SU-DHL-6 (cell line): ENCODE measurements around the gene MEOX2.

Experiments
- CTCF ChIP-seq: fragments of 200-600 bp; sonication (generic); IDR thresholded peaks from one replicate; pipeline ENCODE4 v1.5.1; 2017; ENCODE audit warnings: antibody characterized with exemption, mild to moderate bottlenecking, low read length, moderate library complexity; ENCODE audit not compliant: insufficient read depth, poor library complexity, severe bottlenecking
- EZH2phosphoT487 ChIP-seq: fragments of 200-600 bp; sonication (generic), shearing (Covaris generic); conservative IDR thresholded peaks from 2 replicates; pipeline ENCODE4 v1.6.1; 2018; ENCODE audit warnings: mild to moderate bottlenecking, antibody characterized with exemption, low read length, moderate library complexity, mixed read lengths

GRCh38 chr7:15643000-15643705 is 43.3 kb downstream of the MEOX2 start:
- TF ChIP-seq CTCF, result no peak
- no peak for TF ChIP-seq EZH2phosphoT487
